Stimulated activated CD8-positive, alpha-beta memory T cell treated with anti-CD3 and anti-CD28 coated beads, Interleukin-2, amount 100 ng/mL, for 1 hour (primary cell): Measurements from ENCODE around the gene PSME3IP1.
"Not testable (repeated sequence)": the region's sequence is repeated elsewhere in the genome, so short reads cannot be mapped to it uniquely, and the experiment has no call there.

ENCODE experiments used
- DNase-seq, 2 donors: peaks; one replicate each; pipeline ENCODE4 v3.0.0-alpha.2; 2020; ENCODE audit warnings: low read depth in 2 of 2

PSME3IP1 gene, protein sequence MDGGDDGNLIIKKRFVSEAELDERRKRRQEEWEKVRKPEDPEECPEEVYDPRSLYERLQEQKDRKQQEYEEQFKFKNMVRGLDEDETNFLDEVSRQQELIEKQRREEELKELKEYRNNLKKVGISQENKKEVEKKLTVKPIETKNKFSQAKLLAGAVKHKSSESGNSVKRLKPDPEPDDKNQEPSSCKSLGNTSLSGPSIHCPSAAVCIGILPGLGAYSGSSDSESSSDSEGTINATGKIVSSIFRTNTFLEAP

DNA sequence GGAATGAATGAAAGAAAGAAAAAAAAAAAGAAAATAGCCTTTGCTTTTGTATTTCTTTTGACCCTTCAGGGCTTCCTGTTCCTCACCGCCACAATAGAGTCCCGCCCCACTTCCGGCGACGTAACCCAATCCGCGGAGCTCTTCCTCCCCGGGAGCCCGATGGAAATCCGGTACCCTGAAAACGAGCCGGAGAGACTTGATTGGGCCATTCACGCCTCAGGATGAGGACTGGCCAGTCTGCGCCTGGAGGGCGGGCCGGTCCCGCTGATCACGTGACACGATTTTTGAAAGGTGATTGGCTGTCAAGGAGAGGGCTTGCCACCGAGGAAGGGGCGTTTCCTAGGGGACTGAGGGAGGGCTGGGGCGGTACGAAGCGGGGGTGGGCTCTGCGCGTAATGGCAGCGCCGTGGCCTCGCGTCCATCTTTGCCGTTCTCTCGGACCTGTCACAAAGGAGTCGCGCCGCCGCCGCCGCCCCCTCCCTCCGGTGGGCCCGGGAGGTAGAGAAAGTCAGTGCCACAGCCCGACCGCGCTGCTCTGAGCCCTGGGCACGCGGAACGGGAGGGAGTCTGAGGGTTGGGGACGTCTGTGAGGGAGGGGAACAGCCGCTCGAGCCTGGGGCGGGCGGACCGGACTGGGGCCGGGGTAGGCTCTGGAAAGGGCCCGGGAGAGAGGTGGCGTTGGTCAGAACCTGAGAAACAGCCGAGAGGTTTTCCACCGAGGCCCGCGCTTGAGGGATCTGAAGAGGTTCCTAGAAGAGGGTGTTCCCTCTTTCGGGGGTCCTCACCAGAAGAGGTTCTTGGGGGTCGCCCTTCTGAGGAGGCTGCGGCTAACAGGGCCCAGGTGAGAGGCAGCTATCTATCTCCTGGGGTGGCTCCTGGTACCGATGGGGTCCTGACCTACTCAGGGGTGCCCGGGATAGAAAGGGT, at the start of gene PSME3IP1, which contains the start of gene RSPRY1:
Gene PSME3IP1 (minus strand): TSS at position 95 of the 927 bp plus-strand sequence. CDS start 12,185 bp downstream, outside the sequence.
Gene RSPRY1 (plus strand): TSS at position 385 of the 927 bp plus-strand sequence. CDS start 18,330 bp downstream, outside the sequence.
- peak; percentile 97 to 98 for DNase-seq

DNA sequence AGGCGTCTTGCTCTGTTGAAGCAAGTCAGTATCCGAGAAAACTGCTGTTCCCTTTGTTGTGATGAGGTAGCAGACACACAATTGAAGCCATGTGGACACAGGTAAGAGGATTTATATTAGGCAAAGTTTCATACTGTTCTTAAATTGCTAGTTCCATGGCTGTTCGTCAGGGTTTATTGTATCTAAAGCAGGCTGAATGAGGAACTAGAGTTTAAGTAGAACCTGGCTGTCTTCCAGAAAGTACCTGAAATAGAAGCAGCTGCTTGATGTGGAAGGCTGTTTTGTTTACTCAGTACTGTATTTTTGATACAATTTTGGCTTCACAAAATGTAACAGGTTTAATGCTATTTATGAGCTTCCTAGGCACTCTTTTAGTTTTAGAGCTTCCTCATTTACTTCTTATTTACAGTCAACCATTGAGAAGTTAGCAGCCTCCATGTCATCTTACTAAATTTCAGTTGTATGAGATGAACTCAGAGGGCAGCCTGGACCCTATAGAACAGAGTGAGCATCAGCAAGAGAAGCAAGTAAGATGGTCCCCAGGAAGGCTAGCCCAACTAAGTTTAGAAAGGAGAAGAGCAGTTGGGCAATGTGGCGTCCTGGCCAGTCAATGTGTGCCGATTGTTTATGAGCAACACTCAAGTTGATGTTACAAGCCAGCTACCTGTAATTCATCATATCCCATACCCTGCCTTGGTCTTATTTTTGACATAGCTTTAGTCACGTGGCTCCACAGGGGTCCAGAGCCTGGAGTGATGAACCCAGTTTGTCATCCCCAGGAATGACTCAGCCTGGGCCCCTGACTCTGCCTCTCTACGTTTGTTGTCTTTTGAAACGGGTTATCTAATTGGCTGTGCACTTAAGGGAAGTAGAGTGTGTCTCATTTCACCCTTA, 49.5 kb upstream of the PSME3IP1 start:
- DNase-seq: no peak

DNA sequence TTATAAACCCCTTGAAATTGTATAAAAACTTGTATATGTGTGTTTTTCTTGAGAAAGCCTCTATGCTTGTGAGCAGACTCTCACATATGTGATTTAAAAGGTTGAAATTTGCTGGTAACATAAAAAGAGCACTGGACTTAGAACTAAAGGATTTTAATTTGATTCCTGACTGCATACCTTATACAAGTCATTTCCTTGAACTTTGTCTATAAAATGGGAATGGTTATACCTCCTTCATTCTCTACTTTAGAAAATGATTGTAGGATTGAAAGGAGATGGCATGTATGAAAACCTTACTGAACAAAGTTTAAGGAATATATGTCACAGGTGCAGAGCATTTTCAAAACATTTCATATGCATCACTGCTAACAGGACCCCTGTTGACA, 48.9 kb upstream of the PSME3IP1 start:
- no peak for DNase-seq

GRCh38 chr16:57233944-57234706, 48.3 kb upstream of the PSME3IP1 start:
- no peak for DNase-seq

DNA sequence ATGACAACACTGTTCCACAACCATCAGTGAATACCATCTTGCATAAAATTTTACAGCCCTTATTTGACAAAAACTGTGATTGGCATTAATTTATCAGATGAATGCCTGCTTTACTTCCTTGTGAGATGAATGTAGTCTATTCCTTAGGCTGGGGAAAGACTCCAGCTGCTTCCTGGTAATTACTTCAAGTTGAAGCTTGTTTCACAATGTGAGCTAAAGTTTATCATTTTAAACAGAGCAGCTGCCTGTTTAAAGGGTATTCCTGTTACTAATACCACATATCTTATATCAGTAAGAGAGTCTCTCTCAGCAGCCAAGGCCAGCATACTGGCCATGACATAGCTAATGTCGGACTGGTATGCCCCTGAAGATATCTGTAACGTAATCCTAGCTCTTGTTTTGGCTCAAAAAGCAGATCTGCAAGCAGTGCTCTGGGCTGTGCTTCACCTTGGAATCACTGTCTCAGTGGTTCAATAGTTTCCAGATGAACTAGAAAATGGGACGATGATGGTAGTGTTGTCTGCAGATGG, 46.0 kb upstream of the PSME3IP1 start:
- DNase-seq: no peak

DNA sequence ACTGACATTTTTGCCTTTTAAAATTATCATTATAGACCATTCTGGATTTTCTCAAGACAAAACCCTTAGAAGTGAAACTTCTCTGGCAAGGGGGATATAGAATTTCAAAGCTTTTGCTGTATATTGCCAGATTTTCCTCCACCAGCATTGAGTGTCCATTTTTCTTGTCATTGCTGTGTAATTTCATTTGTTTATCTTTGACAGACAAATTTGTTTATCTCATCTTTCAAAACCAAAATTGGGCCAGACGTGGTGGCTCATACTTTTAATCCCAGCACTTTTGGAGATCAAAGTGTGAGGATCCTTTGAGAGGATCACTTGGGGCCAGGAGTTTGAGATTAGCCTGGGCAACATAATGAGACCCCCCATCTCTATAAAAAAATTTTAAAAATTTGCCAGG, 43.2 kb upstream of the PSME3IP1 start:
- DNase-seq: no peak

GRCh38 chr16:57226701-57227621, 41.1 kb upstream of the PSME3IP1 start:
- DNase-seq: no peak

DNA sequence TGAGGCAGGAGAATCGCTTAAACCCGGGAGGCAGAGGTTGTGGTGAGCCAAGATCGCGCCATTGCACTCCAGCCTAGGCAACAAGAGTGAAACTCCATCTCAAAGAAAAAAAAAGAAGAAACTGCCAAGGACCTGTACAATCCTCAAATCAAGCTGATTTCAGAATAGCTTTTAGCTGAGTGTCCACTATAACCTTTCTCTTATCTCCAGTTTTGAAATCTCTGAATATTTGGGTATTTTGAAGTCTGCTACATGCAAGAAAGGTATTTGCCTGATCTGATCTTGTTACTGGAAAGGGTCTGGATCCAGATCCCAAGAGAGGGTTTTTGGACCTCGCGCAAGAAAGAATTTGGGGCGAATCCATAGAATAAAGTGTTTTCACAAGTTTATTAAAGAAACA, 40.1 kb upstream of the PSME3IP1 start:
- DNase-seq: no peak

DNA sequence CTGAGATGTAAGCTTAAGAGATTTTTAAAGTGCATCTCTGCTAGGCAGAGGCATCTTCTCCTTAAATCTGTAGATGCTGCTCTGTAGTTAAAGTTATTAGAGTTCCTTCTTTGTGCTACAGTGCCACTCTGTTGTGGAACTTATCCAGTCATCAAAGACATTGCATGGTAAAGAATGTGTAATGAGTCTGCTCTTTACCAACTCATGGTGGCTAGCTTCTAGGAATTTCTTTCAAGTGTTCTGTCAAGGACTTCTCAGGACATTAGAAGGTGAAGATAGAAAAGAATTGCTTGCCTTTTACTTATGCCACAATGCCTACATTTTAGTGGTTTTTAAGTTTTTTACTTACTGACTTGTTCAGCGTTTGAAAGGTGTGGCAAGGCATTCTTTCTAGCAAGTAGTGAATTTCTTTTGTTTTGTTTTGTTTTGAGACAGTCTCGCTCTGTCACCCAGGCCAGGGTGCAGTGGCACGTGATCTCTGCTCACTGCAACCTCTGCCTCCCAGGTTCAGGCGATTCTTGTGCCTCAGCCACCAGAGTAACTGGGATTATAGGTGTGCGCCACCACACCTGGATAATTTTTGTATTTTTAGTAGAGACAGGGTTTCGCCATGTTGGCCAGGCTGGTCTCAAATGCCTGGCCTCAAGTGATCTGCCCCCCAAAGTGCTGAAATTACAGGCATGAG, 39.0 kb upstream of the PSME3IP1 start:
- DNase-seq: no peak

GRCh38 chr16:57223057-57223456, 37.2 kb upstream of the PSME3IP1 start:
- DNase-seq: no peak

DNA sequence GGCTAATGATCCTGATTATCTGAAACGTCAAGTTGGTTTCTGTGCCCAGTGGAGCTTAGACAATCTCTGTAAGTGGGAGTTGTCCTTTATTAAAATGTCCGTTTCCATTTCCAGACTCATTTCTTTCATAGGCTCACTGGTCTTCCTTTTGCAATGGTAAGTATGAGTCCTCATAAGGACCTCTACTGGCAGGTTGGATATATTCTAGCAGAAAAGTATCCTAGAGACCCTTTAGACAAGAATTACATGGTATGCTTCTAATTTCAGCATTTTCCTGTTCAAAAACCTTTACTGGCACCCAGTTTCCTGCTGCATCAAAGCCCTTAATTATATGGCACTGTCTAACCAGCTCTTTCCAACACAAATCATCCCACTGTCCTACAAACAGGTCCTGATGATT, 31.1 kb upstream of the PSME3IP1 start:
- DNase-seq: no peak

DNA sequence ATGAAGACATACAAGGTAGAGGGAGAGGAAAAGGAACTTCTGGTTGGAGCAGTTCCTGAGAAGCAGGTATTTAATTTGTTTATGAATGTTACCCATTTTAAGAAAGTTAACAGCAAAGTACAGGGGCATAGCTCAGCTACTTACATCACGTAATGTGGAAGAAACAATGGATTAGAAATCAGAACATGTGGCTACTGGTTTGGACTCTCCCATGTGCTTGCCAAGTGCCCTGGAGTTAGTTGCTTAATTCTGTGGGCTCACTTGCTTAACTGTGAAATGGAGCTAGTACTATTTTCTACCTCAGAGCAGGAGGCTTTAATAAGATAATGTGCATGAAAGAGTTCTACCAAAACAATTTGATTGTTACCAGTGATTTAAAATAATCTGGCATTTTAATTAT, 27.6 kb upstream of the PSME3IP1 start:
- DNase-seq: no peak

DNA sequence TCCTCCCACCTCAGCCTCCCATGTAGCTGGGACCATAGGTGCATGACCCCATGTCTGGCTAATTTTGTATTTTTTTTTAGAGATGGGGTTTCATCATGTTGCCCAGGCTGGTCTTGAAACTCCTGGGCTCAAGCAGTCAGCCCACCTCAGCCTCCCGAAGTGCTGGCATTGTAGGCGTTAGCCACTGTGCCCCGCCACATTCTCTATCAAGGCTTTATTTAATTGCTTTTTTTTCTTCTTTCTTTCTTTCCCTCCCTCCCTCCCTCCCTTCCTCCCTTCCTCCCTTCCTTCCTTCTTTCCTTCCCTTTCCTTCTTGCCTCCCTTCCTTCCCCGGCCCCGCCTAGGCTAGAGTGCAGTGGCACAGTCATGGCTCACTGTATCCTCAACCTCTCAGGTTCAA, 23.9 kb upstream of the PSME3IP1 start:
- no peak for DNase-seq

GRCh38 chr16:57208926-57209325, 23.1 kb upstream of the PSME3IP1 start:
- no peak for DNase-seq

DNA sequence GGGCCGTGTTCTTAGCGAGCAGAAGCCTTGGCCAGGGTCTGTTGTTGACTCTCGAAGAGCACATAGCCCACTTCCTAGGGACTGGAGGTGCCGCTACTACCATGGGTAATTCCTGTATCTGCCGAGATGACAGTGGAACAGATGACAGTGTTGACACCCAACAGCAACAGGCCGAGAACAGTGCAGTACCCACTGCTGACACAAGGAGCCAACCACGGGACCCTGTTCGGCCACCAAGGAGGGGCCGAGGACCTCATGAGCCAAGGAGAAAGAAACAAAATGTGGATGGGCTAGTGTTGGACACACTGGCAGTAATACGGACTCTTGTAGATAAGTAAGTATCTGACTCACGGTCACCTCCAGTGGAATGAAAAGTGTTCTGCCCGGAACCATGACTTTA, 18.8 kb upstream of the PSME3IP1 start:
- no peak for DNase-seq

GRCh38 chr16:57203451-57203850, 17.6 kb upstream of the PSME3IP1 start:
- DNase-seq: no peak

- DNase-seq: no peak
Observed at GRCh38 chr16:57202095-57202886, 16.5 kb upstream of the PSME3IP1 start.

GRCh38 chr16:57200926-57201325, 15.1 kb upstream of the PSME3IP1 start:
- DNase-seq: not testable (repeated sequence)
